Measurements from ENCODE around the gene WNK2.
"Not testable (repeated sequence)": the region's sequence is repeated elsewhere in the genome, so short reads cannot be mapped to it uniquely, and the experiment has no call there.

WNK2 gene

DNA sequence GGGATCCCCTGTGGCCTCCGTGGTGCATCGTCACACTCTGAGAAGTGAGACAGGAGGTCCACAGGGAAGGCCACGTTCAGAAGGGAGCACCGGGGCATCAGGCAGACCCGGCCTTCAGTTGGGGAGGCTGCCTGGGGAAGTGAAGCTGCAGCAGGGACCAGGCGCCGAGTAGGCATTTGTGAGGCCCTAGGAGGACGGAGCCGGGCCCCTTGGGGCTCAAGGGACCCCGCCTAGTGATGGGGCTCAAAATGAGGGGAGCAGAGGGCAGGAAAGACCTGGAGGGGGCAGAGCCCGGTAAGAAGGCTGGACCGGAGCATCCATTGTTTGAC lies 182.1 kb downstream of the WNK2 start:
- Histone ChIP-seq H3K27ac (ENCODE audit: poor library complexity, severe bottlenecking) (no peak overlapping the region), H3K9me3 (ENCODE audit: severe bottlenecking) (peaks cover 5% of the 10 kb centered on the region), H3K4me3 (ENCODE audit: severe bottlenecking) (no peak overlapping the region), H3K4me1 (ENCODE audit: insufficient read depth, poor library complexity, severe bottlenecking) (no peaks in the 10 kb centered on the region), H3K36me3 (ENCODE audit: low read depth) (no peaks in the 10 kb centered on the region), H3K27me3 (ENCODE audit: insufficient read depth, poor library complexity, severe bottlenecking) (peaks cover 3% of the 10 kb centered on the region)
- no peak for ATAC-seq (ENCODE audit: low read depth)
- no peak for DNase-seq (ENCODE audit: low spot score)
- TF ChIP-seq, protein P1, sequence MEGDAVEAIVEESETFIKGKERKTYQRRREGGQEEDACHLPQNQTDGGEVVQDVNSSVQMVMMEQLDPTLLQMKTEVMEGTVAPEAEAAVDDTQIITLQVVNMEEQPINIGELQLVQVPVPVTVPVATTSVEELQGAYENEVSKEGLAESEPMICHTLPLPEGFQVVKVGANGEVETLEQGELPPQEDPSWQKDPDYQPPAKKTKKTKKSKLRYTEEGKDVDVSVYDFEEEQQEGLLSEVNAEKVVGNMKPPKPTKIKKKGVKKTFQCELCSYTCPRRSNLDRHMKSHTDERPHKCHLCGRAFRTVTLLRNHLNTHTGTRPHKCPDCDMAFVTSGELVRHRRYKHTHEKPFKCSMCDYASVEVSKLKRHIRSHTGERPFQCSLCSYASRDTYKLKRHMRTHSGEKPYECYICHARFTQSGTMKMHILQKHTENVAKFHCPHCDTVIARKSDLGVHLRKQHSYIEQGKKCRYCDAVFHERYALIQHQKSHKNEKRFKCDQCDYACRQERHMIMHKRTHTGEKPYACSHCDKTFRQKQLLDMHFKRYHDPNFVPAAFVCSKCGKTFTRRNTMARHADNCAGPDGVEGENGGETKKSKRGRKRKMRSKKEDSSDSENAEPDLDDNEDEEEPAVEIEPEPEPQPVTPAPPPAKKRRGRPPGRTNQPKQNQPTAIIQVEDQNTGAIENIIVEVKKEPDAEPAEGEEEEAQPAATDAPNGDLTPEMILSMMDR (IDR thresholded peaks at IDR 0.05; ENCODE audit: poor library complexity, severe bottlenecking) = no peak

DNA sequence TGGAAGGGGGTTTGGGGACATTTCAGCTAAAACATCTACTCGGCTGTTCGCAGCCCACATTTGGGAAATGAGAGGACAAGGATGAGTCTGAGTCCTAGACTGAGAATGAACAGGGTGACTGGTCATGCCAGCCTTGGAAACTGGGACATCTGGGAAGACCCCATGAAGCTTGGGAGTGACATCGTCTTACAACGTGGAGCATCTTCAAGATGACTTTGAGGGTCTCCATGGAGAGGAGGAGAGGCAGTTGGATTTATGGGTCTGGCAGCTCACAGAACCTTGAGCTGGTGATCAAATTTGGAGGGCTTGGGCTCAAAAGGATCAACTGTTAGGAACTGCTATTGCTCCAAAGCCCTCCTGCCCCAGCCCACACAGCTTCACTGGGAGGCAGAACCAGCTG lies 182.5 kb downstream of the WNK2 start:
- not testable (repeated sequence) for H3K27ac ChIP-seq (ENCODE audit: poor library complexity, severe bottlenecking); H3K27me3 ChIP-seq (ENCODE audit: insufficient read depth, poor library complexity, severe bottlenecking); H3K4me1 ChIP-seq (ENCODE audit: insufficient read depth, poor library complexity, severe bottlenecking); H3K9me3 ChIP-seq (ENCODE audit: severe bottlenecking); H3K4me3 ChIP-seq (ENCODE audit: severe bottlenecking); DNase-seq (ENCODE audit: low spot score); H3K36me3 ChIP-seq (ENCODE audit: low read depth); ATAC-seq (ENCODE audit: low read depth)

DNA sequence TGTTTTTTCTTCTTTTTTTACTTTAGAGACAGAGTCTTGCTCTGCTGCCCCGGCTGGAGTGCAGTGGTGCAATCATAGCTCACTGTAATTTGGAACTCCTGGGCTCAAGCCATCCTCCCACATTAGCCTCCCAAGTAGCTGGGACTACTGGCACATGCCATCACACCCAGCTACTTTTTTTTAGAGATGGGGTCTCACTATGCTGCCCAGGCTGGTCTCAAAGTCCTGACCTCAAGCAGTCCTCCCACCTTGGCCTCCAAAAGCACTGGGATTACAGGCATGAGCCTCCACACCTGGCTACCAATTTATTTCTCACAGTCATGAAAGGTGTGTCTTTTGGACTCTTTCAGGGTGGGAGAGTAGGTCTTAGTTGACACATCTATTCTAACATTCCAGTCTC lies 184.5 kb downstream of the WNK2 start:
- no peaks in the 10 kb centered on the region for H3K4me1 ChIP-seq (ENCODE audit: insufficient read depth, poor library complexity, severe bottlenecking)
- H3K36me3 ChIP-seq (ENCODE audit: low read depth) = no peaks in the 10 kb centered on the region
- peaks cover 3% of the 10 kb centered on the region for H3K27me3 ChIP-seq (ENCODE audit: insufficient read depth, poor library complexity, severe bottlenecking)
- ATAC-seq (ENCODE audit: low read depth) (no peak), DNase-seq (ENCODE audit: low spot score) (no peak)
- no peak overlapping the region for H3K4me3 ChIP-seq (ENCODE audit: severe bottlenecking)
- H3K9me3 ChIP-seq (ENCODE audit: severe bottlenecking) = no peaks in the 10 kb centered on the region
- no peak overlapping the region for H3K27ac ChIP-seq (ENCODE audit: poor library complexity, severe bottlenecking)
- TF ChIP-seq, protein P1 (IDR thresholded peaks at IDR 0.05; ENCODE audit: poor library complexity, severe bottlenecking) = no peak

DNA sequence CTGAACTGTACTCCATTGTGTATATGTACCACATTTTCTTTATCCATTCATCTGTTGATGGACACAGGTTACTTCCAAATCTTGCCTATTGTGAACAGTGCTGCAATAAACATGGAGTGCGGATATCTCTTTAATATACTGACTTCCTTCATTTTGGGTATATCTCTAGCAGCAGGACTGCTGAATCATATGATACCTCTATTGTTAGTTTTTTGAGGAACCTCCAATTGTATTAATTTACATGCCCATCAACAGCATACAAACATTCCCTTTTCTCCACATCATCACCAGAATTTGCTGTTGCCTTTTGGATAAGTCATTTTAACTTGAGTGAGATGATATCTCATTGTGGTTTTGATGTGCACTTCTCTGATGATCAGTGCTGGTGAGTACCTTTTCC lies 185.7 kb downstream of the WNK2 start:
- DNase-seq (ENCODE audit: low spot score) (no peak), ATAC-seq (ENCODE audit: low read depth) (no peak)
- peaks cover 5% of the 10 kb centered on the region for H3K27me3 ChIP-seq (ENCODE audit: insufficient read depth, poor library complexity, severe bottlenecking)
- no peaks in the 10 kb centered on the region for H3K4me1 ChIP-seq (ENCODE audit: insufficient read depth, poor library complexity, severe bottlenecking)
- no peak overlapping the region for H3K4me3 ChIP-seq (ENCODE audit: severe bottlenecking)
- H3K9me3 ChIP-seq (ENCODE audit: severe bottlenecking) = no peaks in the 10 kb centered on the region
- H3K36me3 ChIP-seq (ENCODE audit: low read depth) = no peaks in the 10 kb centered on the region
- no peak overlapping the region for H3K27ac ChIP-seq (ENCODE audit: poor library complexity, severe bottlenecking)
- TF ChIP-seq, protein P1 (IDR thresholded peaks at IDR 0.05; ENCODE audit: poor library complexity, severe bottlenecking) = no peak
